Immature natural killer cell (primary cell): ENCODE data around the gene UBAC2. TPM values are rescaled to one million over a fixed set of nuclear protein-coding genes. Genes with fewer than 3 reads are reported as not detected.

Experiments used
- DNase-seq, 3 donors: peaks; one replicate each; pipeline ENCODE4 v3.0.0; 2022; ENCODE audit warnings: mixed read lengths in 1 of 3
- H3K27ac Mint-ChIP-seq, 6 donors: one replicate each; pipeline ENCODE4 v1.8.0; 2020; ENCODE audit warnings: mixed read lengths in 6 of 6, mild to moderate bottlenecking in 5 of 6, inconsistent platforms in 4 of 6, moderate library complexity in 3 of 6
- H3K27me3 Mint-ChIP-seq, 3 donors: one replicate each; pipeline ENCODE4 v1.8.0; 2020 to 2021; ENCODE audit warnings: low read depth in 3 of 3, mild to moderate bottlenecking in 3 of 3, mixed read lengths in 3 of 3, moderate library complexity in 3 of 3, inconsistent platforms in 1 of 3
- H3K36me3 Mint-ChIP-seq, 3 donors: one replicate each; pipeline ENCODE4 v1.8.0; 2020; ENCODE audit warnings: mixed read lengths in 3 of 3, inconsistent platforms in 2 of 3, mild to moderate bottlenecking in 2 of 3
- H3K4me1 Mint-ChIP-seq, 2 donors: one replicate each; pipeline ENCODE4 v1.8.0; 2020; ENCODE audit warnings: inconsistent platforms in 2 of 2, mild to moderate bottlenecking in 2 of 2, mixed read lengths in 2 of 2, moderate library complexity in 1 of 2
- H3K4me3 Mint-ChIP-seq, 5 donors: one replicate each; pipeline ENCODE4 v1.8.0; 2020; ENCODE audit warnings: mild to moderate bottlenecking in 5 of 5, mixed read lengths in 5 of 5, inconsistent platforms in 3 of 5, moderate library complexity in 3 of 5
- H3K9me3 Mint-ChIP-seq, 6 donors: one replicate each; pipeline ENCODE4 v1.8.0; 2020; ENCODE audit warnings: mild to moderate bottlenecking in 6 of 6, mixed read lengths in 6 of 6, inconsistent platforms in 4 of 6, moderate library complexity in 3 of 6
- polyA plus RNA-seq, 3 donors: library from polyadenylated mRNA; unstranded; fragments of 300-500 nt; fragmentation: Illumina TruSeq; gene quantifications; one replicate each; pipeline ENCODE4 v1.2.3, GENCODE V29; 2021

UBAC2 gene
- polyA plus RNA-seq, 3 donors from 2014 or later: 114 to 130 (median 115) TPM

- peaks cover 3 to 11% (median 6%) of the 10 kb centered on the region in 3 donors for H3K27me3 Mint-ChIP-seq
- no peak for DNase-seq
These were observed 27.7 kb upstream of the UBAC2 start for GRCh38 chr13:99172951-99173350.

GRCh38 chr13:99173606-99174005 lies 27.0 kb upstream of the UBAC2 start:
- H3K27me3 Mint-ChIP-seq: peaks cover 3 to 11% (median 6%) of the 10 kb centered on the region in 3 donors
- H3K27ac Mint-ChIP-seq: no peak overlapping the region
- no peaks in the 10 kb centered on the region for H3K9me3 Mint-ChIP-seq
- peaks cover 7 to 13% of the 10 kb centered on the region in 2 donors for H3K4me1 Mint-ChIP-seq
- H3K36me3 Mint-ChIP-seq: no peaks in the 10 kb centered on the region
- no peak for DNase-seq
- H3K4me3 Mint-ChIP-seq: no peak overlapping the region

More at GRCh38 chr13:99172951-99173350, 27.7 kb upstream of the UBAC2 start:
- H3K9me3 Mint-ChIP-seq: no peaks in the 10 kb centered on the region
- no peak overlapping the region for H3K27ac Mint-ChIP-seq
- H3K4me3 Mint-ChIP-seq: no peak overlapping the region
- peaks cover 6 to 7% of the 10 kb centered on the region in 2 donors for H3K4me1 Mint-ChIP-seq
- no peaks in the 10 kb centered on the region for H3K36me3 Mint-ChIP-seq

- no peak overlapping the region for H3K4me3 Mint-ChIP-seq
- H3K4me1 Mint-ChIP-seq: peaks cover 7 to 18% of the 10 kb centered on the region in 2 donors
- no peak overlapping the region for H3K27ac Mint-ChIP-seq
These were observed 26.0 kb upstream of the UBAC2 start for GRCh38 chr13:99174533-99175100.

GRCh38 chr13:99176309-99177276 lies 24.1 kb upstream of the UBAC2 start:
- Mint-ChIP-seq H3K27ac (no peak overlapping the region), H3K27me3 (peaks cover 0 to 6% (median 5%) of the 10 kb centered on the region in 3 donors), H3K9me3 (peaks cover 0 to 2% (median 0%) of the 10 kb centered on the region in 6 donors), H3K4me1 (peaks cover 7 to 19% of the 10 kb centered on the region in 2 donors), H3K4me3 (peak overlapping the region in 3 of 5 donors; percentile 37 to 48 (median 43)), H3K36me3 (peaks cover 0 to 5% (median 0%) of the 10 kb centered on the region in 3 donors)
- peak; percentile 71 to 77 (median 72) for DNase-seq

More at GRCh38 chr13:99174533-99175100, 26.0 kb upstream of the UBAC2 start:
- peaks cover 3 to 10% (median 5%) of the 10 kb centered on the region in 3 donors for H3K27me3 Mint-ChIP-seq
- H3K36me3 Mint-ChIP-seq: no peaks in the 10 kb centered on the region
- no peak for DNase-seq
- H3K9me3 Mint-ChIP-seq: no peaks in the 10 kb centered on the region

GRCh38 chr13:99178636-99179035 lies 22.0 kb upstream of the UBAC2 start:
- Mint-ChIP-seq H3K27me3 (peaks cover 0 to 5% (median 4%) of the 10 kb centered on the region in 3 donors), H3K27ac (no peak overlapping the region), H3K36me3 (peaks cover 0 to 5% (median 4%) of the 10 kb centered on the region in 3 donors), H3K4me1 (peaks cover 7 to 19% of the 10 kb centered on the region in 2 donors), H3K4me3 (peak overlapping the region in 1 of 5 donors; percentile 14), H3K9me3 (peaks cover 0 to 2% (median 0%) of the 10 kb centered on the region in 6 donors)
- DNase-seq: peak in 1 of 3 donors; percentile 16

- peak overlapping the region in 1 of 6 donors; percentile 79 for H3K27ac Mint-ChIP-seq
These were observed 21.2 kb upstream of the UBAC2 start for GRCh38 chr13:99179460-99179859.

GRCh38 chr13:99182439-99182838 lies 18.2 kb upstream of the UBAC2 start:
- H3K27me3 Mint-ChIP-seq: peaks cover 0 to 4% (median 1%) of the 10 kb centered on the region in 3 donors
- peaks cover 0 to 2% (median 0%) of the 10 kb centered on the region in 6 donors for H3K9me3 Mint-ChIP-seq
- H3K27ac Mint-ChIP-seq: no peak overlapping the region
- H3K4me1 Mint-ChIP-seq: peaks cover 0 to 13% of the 10 kb centered on the region in 2 donors
- peaks cover 0 to 5% (median 4%) of the 10 kb centered on the region in 3 donors for H3K36me3 Mint-ChIP-seq
- DNase-seq: no peak
- no peak overlapping the region for H3K4me3 Mint-ChIP-seq

More at GRCh38 chr13:99179460-99179859, 21.2 kb upstream of the UBAC2 start:
- Mint-ChIP-seq H3K27me3 (peaks cover 0 to 5% (median 4%) of the 10 kb centered on the region in 3 donors), H3K4me3 (no peak overlapping the region), H3K4me1 (peaks cover 7 to 19% of the 10 kb centered on the region in 2 donors), H3K36me3 (peaks cover 0 to 5% (median 4%) of the 10 kb centered on the region in 3 donors), H3K9me3 (peaks cover 0 to 2% (median 0%) of the 10 kb centered on the region in 6 donors)
- DNase-seq: no peak

GRCh38 chr13:99185606-99186005 lies 15.0 kb upstream of the UBAC2 start:
- Mint-ChIP-seq H3K27me3 (peaks cover 0 to 4% (median 0%) of the 10 kb centered on the region in 3 donors), H3K9me3 (peaks cover 0 to 2% (median 0%) of the 10 kb centered on the region in 6 donors), H3K27ac (no peak overlapping the region), H3K4me3 (no peak overlapping the region), H3K36me3 (peaks cover 0 to 4% (median 4%) of the 10 kb centered on the region in 3 donors), H3K4me1 (no peaks in the 10 kb centered on the region)
- no peak for DNase-seq

GRCh38 chr13:99190147-99190985 lies 10.3 kb upstream of the UBAC2 start:
- no peak overlapping the region for H3K27ac Mint-ChIP-seq
- no peaks in the 10 kb centered on the region for H3K9me3 Mint-ChIP-seq
- H3K27me3 Mint-ChIP-seq: no peaks in the 10 kb centered on the region
- no peak overlapping the region for H3K4me3 Mint-ChIP-seq
- H3K36me3 Mint-ChIP-seq: no peaks in the 10 kb centered on the region
- peaks cover 5 to 17% of the 10 kb centered on the region in 2 donors for H3K4me1 Mint-ChIP-seq
- no peak for DNase-seq

- Mint-ChIP-seq H3K27ac (peak overlapping the region in 1 of 6 donors; percentile 4), H3K27me3 (no peaks in the 10 kb centered on the region), H3K9me3 (no peaks in the 10 kb centered on the region), H3K36me3 (no peaks in the 10 kb centered on the region), H3K4me1 (peaks cover 5 to 17% of the 10 kb centered on the region in 2 donors), H3K4me3 (no peak overlapping the region)
- no peak for DNase-seq
These were observed 9.2 kb upstream of the UBAC2 start for GRCh38 chr13:99191336-99191899.

- H3K4me1 Mint-ChIP-seq: peaks cover 5 to 17% of the 10 kb centered on the region in 2 donors
- DNase-seq: no peak
- peak overlapping the region in 1 of 5 donors; percentile 8 for H3K4me3 Mint-ChIP-seq
These were observed 8.7 kb upstream of the UBAC2 start for GRCh38 chr13:99191900-99192399.

GRCh38 chr13:99192480-99192879 lies 8.2 kb upstream of the UBAC2 start:
- no peak overlapping the region for H3K4me3 Mint-ChIP-seq
- peaks cover 5 to 17% of the 10 kb centered on the region in 2 donors for H3K4me1 Mint-ChIP-seq
- H3K36me3 Mint-ChIP-seq: no peaks in the 10 kb centered on the region
- no peaks in the 10 kb centered on the region for H3K9me3 Mint-ChIP-seq
- no peak overlapping the region for H3K27ac Mint-ChIP-seq
- DNase-seq: no peak
- no peaks in the 10 kb centered on the region for H3K27me3 Mint-ChIP-seq

More at GRCh38 chr13:99191900-99192399, 8.7 kb upstream of the UBAC2 start:
- no peaks in the 10 kb centered on the region for H3K36me3 Mint-ChIP-seq
- no peaks in the 10 kb centered on the region for H3K27me3 Mint-ChIP-seq
- H3K27ac Mint-ChIP-seq: peak overlapping the region in 1 of 6 donors; percentile 4
- H3K9me3 Mint-ChIP-seq: no peaks in the 10 kb centered on the region
